HEK293 (cell line): Measurements from ENCODE around the gene TFE3.

ENCODE experiments used
- GLIS2 ChIP-seq: fragments of 450-650 bp; formaldehyde crosslinking; IDR thresholded peaks from 2 replicates; pipeline ENCODE4 v1.5.1; 2016; ENCODE audit warnings: missing biosample characterization, missing genetic modification characterization
- HOXD13 ChIP-seq: sonication (generic); formaldehyde crosslinking; IDR thresholded peaks from 2 replicates; pipeline ENCODE4 v1.8.0; 2022; ENCODE audit warnings: missing genetic modification reagents, borderline replicate concordance
- INSM2 ChIP-seq: fragments of 450-650 bp; formaldehyde crosslinking; IDR thresholded peaks from 2 replicates; pipeline ENCODE4 v1.5.1; 2016; ENCODE audit warnings: missing biosample characterization, missing genetic modification characterization
- PRDM10 ChIP-seq: fragments of 450-650 bp; formaldehyde crosslinking; IDR thresholded peaks from 2 replicates; pipeline ENCODE4 v1.5.1; 2016; ENCODE audit warnings: missing biosample characterization, missing genetic modification characterization
- PRDM2 ChIP-seq: fragments of 450-650 bp; formaldehyde crosslinking; IDR thresholded peaks from 2 replicates; pipeline ENCODE4 v1.5.1; 2016; ENCODE audit warnings: missing biosample characterization, missing genetic modification characterization, borderline replicate concordance
- PRDM6 ChIP-seq: fragments of 450-650 bp; formaldehyde crosslinking; IDR thresholded peaks from 2 replicates; pipeline ENCODE4 v1.5.1; 2017; ENCODE audit warnings: missing biosample characterization, missing genetic modification characterization
- ZBTB17 ChIP-seq: fragments of 450-650 bp; formaldehyde crosslinking; IDR thresholded peaks from 2 replicates; pipeline ENCODE4 v1.5.1; 2016; ENCODE audit warnings: missing biosample characterization, missing genetic modification characterization
- ZBTB26 ChIP-seq: fragments of 450-650 bp; formaldehyde crosslinking; optimal IDR thresholded peaks from 2 replicates; pipeline ENCODE3; 2016; ENCODE audit warnings: missing biosample characterization, mild to moderate bottlenecking, missing genetic modification characterization
- ZBTB48 ChIP-seq: fragments of 450-650 bp; formaldehyde crosslinking; IDR thresholded peaks from 2 replicates; pipeline ENCODE4 v1.5.1; 2016; ENCODE audit warnings: missing biosample characterization, missing genetic modification characterization
- ZBTB7A ChIP-seq: fragments of 450-650 bp; formaldehyde crosslinking; IDR thresholded peaks from 2 replicates; pipeline ENCODE4 v1.5.1; 2016; ENCODE audit warnings: low read depth, missing biosample characterization, missing genetic modification characterization
- ZFHX2 ChIP-seq: fragments of 450-650 bp; formaldehyde crosslinking; conservative IDR thresholded peaks from 2 replicates; pipeline ENCODE4 v1.5.1; 2016; ENCODE audit warnings: missing biosample characterization, missing genetic modification characterization
- ZNF211 ChIP-seq: fragments of 450-650 bp; formaldehyde crosslinking; IDR thresholded peaks from 2 replicates; pipeline ENCODE4 v1.5.1; 2016; ENCODE audit warnings: low read depth, missing biosample characterization, missing genetic modification characterization
- ZNF221 ChIP-seq: fragments of 450-650 bp; formaldehyde crosslinking; IDR thresholded peaks from 2 replicates; pipeline ENCODE4 v1.5.1; 2017; ENCODE audit warnings: missing biosample characterization, missing genetic modification characterization, borderline replicate concordance
- ZNF311 ChIP-seq: fragments of 450-650 bp; formaldehyde crosslinking; IDR thresholded peaks from 2 replicates; pipeline ENCODE4 v1.5.1; 2017; ENCODE audit warnings: missing biosample characterization, missing genetic modification characterization, borderline replicate concordance
- ZNF354C ChIP-seq: fragments of 450-650 bp; formaldehyde crosslinking; IDR thresholded peaks from 2 replicates; pipeline ENCODE4 v1.5.1; 2016; ENCODE audit warnings: missing biosample characterization, missing genetic modification characterization, low read depth, borderline replicate concordance
- ZNF426 ChIP-seq: fragments of 450-650 bp; formaldehyde crosslinking; IDR thresholded peaks from 2 replicates; pipeline ENCODE4 v1.5.1; 2017; ENCODE audit warnings: missing biosample characterization, missing genetic modification characterization, mild to moderate bottlenecking, inconsistent platforms, moderate library complexity
- ZNF544 ChIP-seq: fragments of 450-650 bp; formaldehyde crosslinking; IDR thresholded peaks from 2 replicates; pipeline ENCODE4 v1.5.0; 2017; ENCODE audit warnings: missing biosample characterization, missing genetic modification characterization
- ZNF580 ChIP-seq: fragments of 450-650 bp; formaldehyde crosslinking; IDR thresholded peaks from 2 replicates; pipeline ENCODE4 v1.5.1; 2016; ENCODE audit warnings: missing biosample characterization, missing genetic modification characterization
- ZNF596 ChIP-seq: fragments of 450-650 bp; IDR thresholded peaks from 2 replicates; pipeline ENCODE4 v1.5.0; 2018; ENCODE audit warnings: missing biosample characterization, mild to moderate bottlenecking, missing genetic modification characterization, moderate library complexity
- ZNF639 ChIP-seq: fragments of 450-650 bp; formaldehyde crosslinking; IDR thresholded peaks from 2 replicates; pipeline ENCODE4 v1.5.1; 2016; ENCODE audit warnings: missing biosample characterization, missing genetic modification characterization
- ZNF660 ChIP-seq: fragments of 450-650 bp; IDR thresholded peaks from 2 replicates; pipeline ENCODE4 v1.5.1; 2018; ENCODE audit warnings: missing biosample characterization, mild to moderate bottlenecking, missing genetic modification characterization
- ZNF664 ChIP-seq: fragments of 450-650 bp; formaldehyde crosslinking; IDR thresholded peaks from 2 replicates; pipeline ENCODE4 v1.5.1; 2016; ENCODE audit warnings: missing biosample characterization, missing genetic modification characterization
- ZSCAN30 ChIP-seq: fragments of 450-650 bp; IDR thresholded peaks from 2 replicates; pipeline ENCODE4 v1.5.1; 2018; ENCODE audit warnings: missing biosample characterization, mild to moderate bottlenecking, missing genetic modification characterization, moderate library complexity

TFE3 gene

GRCh38 chrX:49037883-49038475 lies 5.2 kb downstream of the TFE3 start (continued):
- TF ChIP-seq PRDM10 (0 out of 2 replicates have a peak, but pooled peaks have one; percentile 34), ZFHX2 (tag by site-specific recombination) (peak; percentile 50), GLIS2 (tag by site-specific recombination) (no peak), PRDM6 (tag by site-specific recombination) (no peak), ZNF354C (tag by site-specific recombination) (no peak), PRDM2 (tag by site-specific recombination) (no peak), ZNF426 (tag by site-specific recombination) (no peak), ZNF580 (tag by site-specific recombination) (no peak), ZBTB7A (tag by site-specific recombination) (no peak), ZNF211 (tag by site-specific recombination) (no peak), HOXD13 (no peak), ZNF664 (tag by site-specific recombination) (no peak), ZNF639 (tag by site-specific recombination) (peak; percentile 62; the same call in 1 of the 2 replicates), ZBTB17 (tag by site-specific recombination) (no peak), ZNF596 (tag by site-specific recombination) (no peak), ZNF660 (peak; percentile 61; the same call in 1 of the 2 replicates), ZBTB26 (tag by site-specific recombination) (no peak), ZBTB48 (peak; percentile 49; the same call in 1 of the 2 replicates), ZSCAN30 (no peak), INSM2 (tag by site-specific recombination) (no peak), ZNF221 (tag by site-specific recombination) (no peak), ZNF544 (tag by site-specific recombination) (no peak), ZNF311 (tag by site-specific recombination) (no peak)
